IPS DF 4.7 (cell line): ENCODE results near the gene AAGAB.
"Not testable (repeated sequence)": the region's sequence is repeated elsewhere in the genome, so short reads cannot be mapped to it uniquely, and the experiment has no call there.

Experiments
- DNase-seq: peaks from one replicate; pipeline ENCODE4 v3.0.0-alpha.2; 2013; ENCODE audit warnings: low spot score; ENCODE audit errors: extremely low read depth

The AAGAB gene

DNA sequence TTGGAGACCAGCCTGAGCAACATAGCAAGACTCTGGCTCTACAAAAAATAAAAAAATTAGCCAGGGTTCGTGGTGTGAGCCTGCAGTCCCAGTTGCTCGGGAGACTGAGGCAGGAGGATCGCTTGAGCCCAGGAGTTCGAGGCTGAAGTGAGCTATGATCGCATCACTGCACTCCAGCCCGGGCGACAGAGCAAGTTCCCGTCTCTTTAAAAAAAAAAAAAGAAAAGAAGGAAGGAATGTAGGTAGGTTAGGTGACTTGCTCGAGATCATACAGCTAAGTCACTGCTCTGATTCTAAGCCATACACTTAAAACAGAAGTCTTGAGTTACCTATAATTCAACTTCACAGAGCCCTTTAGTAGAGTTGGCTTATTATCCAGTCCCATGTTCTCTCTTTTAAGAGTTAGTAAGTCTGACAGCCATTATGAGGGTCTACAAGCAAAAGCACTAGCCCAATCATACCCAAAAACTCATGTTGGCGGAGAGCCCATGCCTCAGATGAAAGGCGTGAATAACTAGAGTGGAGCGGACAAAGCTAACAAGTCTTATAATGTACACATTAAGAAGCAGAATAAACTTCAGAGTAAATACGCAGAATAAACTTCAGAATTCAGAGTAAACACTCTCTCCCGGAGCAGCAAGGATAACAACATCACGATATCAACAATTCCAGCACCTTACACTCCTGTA lies 768 bp downstream of the AAGAB start:
- no peak for DNase-seq

DNA sequence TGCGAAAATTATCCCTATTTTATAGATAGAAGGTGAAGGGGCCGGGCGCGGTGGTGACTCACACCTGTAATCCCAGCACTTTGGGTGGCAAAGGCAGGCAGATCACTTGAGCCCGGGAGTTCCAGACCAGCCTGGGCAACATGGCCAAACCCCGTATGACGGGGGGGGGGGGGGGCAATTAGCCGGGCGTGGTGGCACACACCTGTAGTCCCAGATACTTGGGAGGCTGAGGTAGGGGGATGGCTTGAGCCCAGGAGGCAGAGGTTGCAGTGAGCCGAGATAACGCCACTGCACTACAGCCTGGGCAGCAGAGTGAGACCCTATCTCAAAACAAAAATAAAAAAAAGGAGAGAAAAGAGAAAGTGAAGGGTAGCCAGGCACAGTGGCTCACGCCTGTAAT lies 1.4 kb downstream of the AAGAB start:
- DNase-seq: no peak

DNA sequence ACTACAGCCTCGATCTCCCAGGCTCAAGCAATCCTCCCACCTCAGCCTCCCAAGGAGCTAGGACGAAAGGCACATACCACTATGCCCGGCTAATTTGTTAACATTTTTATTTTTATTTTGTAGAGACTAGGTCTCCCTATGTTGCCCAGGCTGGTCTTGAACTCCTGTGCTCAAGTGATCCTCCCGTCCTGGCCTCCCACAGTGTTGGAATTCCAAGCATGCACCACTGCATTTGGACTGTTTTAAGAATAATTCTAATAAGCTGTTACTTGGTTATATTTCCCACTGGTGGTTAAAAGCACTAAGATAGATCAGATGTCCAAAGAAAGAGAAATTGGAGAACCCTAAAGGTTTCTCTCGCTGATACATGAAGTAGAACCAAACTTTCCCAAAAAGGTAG lies 3.1 kb downstream of the AAGAB start:
- no peak for DNase-seq

DNA sequence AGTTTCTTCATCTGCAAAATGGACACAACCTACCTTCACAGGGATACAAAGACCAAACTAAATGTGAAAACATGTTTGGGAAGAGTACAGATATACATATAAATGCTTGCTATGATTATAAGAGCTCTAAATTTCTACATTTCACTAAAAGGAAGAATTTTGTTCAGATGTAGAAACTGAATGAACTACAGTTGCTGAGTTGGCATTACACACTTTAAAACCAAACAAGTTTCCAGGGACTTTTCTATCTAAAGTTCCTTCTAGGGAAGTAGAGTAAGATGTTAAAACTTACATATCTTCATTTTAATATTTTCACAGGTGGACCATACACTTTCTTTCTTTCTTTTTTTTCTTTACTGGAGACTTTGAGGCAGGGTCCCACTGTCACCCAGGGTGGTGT lies 4.6 kb downstream of the AAGAB start:
- DNase-seq: no peak

DNA sequence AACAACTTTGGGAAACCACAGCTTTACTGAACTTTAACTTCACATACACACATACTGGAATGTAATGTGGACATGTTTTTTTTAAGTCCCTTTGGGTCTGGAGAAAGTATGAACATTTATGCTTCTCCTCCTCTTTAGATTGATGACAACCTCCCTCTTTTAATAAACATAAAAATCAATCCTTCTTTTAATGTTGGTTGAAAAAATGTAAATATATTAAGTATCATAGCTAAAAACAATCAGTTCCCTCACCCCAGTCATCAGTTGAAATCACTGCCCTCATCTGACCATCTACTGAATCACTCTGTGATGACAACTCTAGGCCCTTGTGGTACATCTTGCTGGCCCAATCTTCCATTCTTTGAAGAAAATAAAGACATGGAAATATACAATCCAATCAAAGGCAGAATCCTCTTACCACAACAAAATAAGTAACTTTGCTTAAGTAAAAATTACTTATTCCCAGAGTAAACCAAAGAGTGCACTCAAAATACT lies 6.4 kb downstream of the AAGAB start:
- no peak for DNase-seq

DNA sequence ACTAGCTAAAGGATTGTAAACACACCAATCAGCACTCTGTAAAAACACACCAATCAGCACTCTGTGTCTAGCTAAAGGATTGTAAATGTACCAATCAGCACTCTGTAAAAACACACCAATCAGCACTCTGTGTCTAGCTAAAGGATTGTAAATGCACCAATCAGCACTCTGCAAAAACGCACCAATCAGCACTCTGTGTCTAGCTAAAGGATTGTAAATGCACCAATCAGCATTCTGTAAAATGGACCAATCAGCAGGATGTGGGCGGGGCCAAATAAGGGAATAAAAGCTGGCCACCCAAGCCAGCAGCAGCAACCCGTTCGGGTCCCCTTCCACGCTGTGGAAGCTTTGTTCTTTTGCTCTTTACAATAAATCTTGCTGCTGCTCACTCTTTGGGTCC lies 7.9 kb downstream of the AAGAB start:
- not testable (repeated sequence) for DNase-seq

DNA sequence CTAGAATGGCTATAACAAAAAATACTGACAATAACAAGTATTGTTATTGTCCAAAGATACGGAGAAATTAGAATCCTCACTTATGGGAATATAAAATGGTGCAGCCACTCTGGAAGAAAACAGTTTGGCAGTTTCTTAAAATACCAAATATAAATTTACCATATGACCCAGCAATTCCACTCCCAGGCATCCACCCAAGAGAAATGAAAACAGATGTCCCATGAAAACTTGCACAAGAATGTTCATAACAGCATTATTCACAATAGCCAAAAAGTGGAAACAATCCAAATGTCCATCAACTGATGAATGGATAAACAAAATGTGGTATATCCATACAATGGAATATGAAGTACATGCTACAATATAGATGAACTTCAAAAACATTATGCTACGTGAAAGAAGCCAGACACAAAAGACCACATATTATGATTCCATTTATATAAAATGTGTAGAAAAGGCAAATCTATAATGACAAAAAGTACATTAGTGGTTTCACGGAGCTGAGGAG lies 9.4 kb downstream of the AAGAB start:
- DNase-seq: no peak

DNA sequence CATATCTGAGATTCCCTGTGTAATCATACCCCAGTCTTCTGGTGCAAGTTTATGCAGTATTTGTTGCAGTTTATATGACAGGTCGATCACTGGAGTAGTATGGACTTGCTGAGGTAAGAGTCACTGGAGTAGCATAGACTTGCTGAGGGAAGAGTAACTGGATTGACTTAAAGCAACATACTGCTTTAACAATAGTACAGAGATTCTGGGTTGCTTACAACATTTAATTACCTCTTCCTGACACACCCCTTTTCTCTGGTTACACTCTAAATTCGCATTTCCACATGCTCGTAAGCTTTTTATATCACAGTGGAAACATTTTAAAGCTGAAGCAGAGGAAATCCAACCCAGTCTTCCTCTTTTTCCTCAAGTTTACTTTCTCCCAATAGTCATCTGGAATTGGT lies 11.8 kb downstream of the AAGAB start:
- no peak for DNase-seq

DNA sequence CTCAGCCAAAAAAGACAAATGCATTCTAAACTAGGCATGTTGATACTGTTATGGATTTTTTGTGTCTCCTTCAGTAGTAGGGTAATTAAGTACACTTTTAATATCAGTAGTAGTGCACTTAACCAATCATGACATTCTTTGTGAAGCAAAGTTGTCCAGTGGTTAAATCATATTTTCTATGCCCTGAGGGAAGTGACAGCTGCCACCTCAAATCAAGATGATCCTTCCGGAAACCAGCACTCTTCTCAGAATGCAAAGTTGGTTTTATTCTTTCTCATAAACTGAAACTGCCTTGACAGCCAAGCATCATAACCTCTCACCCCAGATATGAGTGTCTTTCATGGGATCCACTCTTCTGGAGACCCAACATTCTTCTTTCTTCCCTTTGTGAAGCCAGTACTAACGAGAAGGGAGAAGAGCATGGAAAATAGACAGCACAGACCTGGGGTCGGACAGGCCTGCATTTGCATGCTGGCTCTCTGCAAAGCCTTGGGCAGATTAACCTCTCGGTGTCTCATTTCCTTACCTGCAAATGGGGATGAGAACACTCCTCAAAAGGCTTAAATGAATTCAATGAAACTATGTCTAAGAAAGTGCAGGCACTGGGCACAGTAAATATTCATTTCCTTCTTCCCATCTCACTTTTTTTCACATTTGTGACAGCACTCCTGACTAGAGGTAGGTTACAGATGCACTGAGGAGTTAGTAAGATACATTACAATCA lies 13.2 kb downstream of the AAGAB start:
- DNase-seq: no peak

DNA sequence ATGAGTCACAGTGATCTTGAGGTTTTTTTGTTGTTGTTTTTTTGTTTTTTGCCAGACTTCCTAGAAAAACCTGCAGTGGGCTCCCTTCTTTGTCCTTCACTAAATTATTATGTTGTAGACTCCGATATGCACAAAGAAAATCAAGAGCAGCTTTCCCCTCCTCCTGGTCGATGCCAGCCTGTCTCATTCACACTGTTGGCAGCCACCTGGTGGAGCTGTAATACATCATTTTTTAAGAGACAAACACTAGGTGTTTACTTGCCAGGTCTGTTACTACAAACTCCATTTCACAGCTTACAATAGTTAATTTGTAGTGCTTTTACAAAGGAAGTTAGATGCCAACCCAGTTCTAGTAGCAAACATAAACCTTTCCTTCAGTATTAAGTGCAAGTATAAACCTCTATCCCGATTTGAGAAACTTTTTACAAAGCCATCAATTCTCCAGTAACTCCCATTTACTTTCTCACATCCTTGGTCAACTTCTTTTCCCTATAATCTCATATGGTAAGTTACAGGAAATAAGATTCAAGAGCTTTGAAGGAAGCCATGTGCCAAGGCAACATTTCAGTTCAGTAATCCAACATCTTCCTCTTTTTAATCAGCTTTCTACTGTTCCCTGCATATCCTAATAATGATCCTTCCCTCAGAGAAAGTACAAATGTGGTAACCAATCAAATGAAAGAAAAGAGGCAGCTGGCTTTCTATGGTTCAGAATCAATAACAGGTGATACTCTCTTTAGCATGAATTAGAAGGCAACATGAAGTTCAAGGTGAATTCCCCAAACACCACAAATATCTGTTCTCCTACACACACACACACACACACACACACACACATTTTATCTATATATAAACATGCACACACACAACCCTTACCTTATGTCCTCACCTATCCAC lies 14.0 kb downstream of the AAGAB start:
- no peak for DNase-seq

DNA sequence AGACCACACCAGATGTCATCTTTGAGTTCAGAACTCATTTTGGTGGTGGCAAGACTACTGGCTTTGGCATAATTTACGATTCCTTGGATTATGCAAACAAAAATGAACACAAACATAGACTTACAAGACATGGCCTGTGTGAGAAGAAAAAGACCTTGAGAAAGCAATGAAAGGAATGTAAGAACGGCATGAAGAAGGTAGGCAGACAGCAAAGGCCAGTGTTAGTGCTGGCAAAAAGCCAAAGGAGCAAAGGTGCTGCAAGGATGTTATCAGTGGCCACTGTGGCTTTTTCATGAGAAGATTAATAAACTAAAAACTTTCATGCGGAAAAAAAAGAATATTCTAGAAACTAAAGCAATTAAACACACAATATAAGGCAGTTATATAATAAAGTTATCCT lies 21.9 kb downstream of the AAGAB start:
- DNase-seq: no peak

DNA sequence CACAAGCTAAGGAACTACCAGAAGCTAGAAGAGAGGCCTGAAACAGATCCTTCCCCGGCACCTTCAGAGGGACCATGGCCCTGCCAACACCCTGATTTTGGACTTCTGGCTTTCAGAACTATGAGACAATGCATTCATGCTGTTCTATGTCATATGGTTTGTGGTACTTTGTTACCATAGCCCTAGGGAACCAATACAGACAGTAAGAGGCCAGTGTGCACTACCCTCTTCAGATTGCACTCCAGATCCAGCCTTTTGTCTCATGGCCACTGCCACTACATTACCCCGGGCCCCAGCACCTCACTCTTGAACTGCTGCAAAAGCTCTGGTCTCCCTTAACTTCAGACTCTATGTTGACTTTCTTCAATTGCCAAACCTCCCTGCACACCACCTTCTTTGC lies 24.0 kb downstream of the AAGAB start:
- no peak for DNase-seq

DNA sequence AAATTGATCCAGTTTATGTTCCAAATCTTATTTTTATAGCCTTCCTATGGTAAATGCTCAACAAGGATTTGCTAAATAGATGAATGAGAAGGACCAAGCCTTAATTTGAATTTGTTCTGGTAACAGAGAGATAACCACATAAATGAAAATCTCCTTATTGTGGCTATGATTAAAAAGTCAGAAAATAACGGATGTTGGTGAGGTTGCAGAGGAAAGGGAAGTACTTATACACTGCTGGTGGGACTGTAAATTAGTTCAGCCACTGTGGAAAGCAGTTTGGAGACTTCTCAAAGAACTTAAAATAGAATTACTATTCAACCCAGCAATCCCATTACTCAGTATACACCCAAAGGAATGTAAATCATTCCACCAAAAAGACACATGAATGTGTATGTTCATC lies 26.2 kb downstream of the AAGAB start:
- DNase-seq: no peak

DNA sequence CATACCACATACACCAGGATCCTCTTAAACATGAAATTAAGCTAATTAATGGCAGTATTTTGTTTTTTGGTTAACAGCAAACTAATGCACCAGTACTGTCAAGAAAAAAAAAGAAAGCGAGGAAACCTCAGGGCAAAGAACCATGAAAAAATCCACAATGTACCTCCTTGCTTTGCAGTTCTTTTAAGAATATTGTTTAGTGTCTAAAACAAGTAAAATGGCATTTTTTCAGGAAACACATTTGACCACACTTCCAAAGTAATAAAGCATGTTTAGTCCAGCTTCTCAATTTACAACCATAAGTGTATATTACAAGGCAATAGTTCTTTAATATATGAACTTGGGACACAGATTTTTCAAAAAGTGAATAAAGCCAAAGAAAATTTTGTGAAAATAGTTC lies 26.6 kb downstream of the AAGAB start:
- DNase-seq: no peak

DNA sequence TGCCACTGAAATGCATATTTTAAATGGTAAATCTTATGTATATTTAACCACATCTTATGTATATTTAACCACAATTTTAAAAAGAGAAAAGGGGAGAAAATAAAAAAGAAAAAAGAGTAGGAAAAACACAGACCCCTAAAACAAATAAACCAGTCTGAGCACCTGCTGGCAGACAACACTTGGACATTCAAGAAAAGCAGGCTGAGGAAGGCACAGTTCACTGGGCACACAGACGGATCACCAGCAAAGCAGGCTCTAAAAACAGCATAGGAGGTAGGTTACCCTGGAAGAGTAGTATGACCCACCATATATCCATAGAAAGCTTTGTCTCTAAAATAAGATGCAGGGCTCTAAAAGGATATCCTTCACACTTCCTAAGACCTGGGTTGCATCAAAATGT lies 27.0 kb downstream of the AAGAB start:
- no peak for DNase-seq

DNA sequence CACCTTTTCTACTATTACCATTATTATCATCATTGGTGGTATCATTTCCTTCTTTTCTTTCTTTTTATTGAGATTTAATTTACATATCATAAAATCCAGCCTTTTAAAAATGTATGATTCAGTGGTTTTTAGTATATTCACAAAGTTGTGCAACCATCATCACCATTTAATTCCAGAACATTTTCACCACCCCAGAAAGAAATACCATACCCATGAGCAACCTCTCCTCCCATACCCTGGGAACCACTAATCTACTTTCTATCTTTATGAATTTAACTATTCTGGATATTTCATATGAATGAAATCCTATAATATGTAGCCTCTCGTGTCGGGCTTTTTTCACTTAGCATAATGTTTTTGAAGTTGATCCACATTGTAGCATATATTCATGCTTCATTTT lies 29.1 kb downstream of the AAGAB start:
- no peak for DNase-seq

DNA sequence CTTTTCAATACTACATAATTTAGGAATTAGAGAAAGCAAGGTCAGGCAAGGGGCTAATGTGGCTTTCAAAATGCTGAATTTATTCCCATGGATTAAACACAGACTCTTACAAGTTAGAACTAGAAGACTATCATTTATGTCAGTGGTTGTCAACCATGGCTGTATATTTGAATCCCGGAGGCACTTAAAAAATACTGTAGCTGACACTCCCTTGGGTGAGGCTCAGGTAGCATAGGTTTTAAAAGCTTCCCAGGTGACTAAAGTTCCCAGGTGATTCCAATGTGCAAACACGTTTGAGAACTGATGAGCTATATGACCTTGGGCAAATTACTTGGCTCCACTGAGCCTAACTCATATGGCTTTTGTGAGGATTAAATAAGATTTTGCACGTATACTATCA lies 29.6 kb downstream of the AAGAB start:
- DNase-seq: no peak

DNA sequence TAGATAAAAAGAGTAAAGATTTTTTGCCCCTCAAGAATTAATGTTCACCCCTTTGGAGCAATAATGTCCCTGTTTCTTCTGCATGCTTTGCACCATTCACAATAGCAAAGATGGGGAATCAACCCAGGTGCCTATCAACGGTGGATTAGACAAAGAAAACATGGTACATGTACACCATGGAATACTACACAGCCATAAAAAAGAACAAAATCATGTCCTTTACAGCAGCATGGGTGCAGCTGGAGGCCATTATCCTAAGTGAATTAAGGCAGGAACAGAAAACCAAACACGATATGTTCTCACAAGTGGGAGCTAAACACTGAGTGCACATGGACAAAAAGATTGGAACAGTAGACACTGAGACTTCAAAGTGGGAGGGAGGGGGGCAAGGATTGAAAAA lies 35.2 kb downstream of the AAGAB start:
- no peak for DNase-seq

DNA sequence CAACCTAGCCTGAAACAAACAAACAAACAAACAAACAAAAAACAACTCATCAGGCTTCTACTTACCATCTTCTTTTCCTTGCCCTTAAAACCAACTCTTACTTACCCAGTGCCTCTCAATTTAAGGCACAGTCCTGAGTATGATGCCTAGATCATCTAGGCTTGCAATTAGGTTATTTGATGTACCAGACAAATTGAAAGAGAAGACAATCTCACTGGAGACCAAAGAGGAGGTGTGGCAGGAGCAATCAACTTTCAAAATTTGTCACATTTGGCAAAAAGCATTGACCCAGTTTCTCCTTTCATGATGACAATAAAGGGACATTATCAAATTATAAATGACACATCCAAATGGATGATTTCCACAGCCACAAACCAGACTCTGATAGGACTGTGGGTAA lies 36.0 kb downstream of the AAGAB start:
- DNase-seq: no peak

DNA sequence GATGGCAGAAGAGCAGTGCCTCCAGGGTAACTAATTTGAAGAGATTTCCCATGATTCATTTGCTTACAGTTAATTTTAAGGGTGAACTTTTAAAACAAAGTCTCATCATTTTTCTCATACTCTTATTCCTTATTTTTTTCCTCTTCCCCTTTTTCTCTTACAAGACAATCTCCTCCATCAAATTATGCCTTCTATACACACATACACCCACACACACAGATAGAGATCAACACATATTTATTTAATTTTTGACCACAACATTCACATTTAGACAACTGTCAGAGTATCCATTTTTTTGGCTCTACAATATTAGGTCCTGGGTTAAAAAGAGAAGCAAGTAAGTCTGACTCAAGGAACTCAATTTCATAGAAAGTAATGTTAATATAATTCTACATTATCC lies 37.6 kb downstream of the AAGAB start:
- no peak for DNase-seq

DNA sequence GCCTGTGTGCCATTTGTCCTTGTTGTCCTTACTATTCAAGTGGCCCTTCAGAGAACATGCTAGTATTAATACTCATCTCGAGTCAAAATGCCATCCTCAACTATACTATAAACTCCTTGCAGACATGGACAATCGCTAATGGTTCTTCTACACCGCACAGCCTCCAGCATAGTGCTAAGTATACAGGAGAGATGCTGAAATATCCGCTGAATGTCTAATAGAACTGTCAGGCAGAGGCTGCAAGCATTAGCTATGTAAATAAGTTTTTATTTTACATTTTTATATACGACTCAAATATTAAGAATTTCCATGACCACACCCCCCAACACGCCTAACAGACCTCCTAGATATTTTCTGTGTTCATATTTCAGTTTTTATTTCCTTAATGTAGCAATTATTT lies 39.4 kb downstream of the AAGAB start:
- DNase-seq: no peak
